Subcutaneous preadipocyte (primary cell): ENCODE measurements around the gene POLE4. TPM values are rescaled to one million over a fixed set of nuclear protein-coding genes. Genes with fewer than 3 reads are reported as not detected.

Experiments
- total RNA-seq: library from RNA; depleted of rRNA; stranded (reverse); fragments of >200 nt; gene quantifications from 2 replicates; pipeline ENCODE4 v1.2.3, GENCODE V29; 2012

Gene POLE4, protein sequence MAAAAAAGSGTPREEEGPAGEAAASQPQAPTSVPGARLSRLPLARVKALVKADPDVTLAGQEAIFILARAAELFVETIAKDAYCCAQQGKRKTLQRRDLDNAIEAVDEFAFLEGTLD
- 14.9 and 16.9 TPM in 2 replicates for total RNA-seq

DNA sequence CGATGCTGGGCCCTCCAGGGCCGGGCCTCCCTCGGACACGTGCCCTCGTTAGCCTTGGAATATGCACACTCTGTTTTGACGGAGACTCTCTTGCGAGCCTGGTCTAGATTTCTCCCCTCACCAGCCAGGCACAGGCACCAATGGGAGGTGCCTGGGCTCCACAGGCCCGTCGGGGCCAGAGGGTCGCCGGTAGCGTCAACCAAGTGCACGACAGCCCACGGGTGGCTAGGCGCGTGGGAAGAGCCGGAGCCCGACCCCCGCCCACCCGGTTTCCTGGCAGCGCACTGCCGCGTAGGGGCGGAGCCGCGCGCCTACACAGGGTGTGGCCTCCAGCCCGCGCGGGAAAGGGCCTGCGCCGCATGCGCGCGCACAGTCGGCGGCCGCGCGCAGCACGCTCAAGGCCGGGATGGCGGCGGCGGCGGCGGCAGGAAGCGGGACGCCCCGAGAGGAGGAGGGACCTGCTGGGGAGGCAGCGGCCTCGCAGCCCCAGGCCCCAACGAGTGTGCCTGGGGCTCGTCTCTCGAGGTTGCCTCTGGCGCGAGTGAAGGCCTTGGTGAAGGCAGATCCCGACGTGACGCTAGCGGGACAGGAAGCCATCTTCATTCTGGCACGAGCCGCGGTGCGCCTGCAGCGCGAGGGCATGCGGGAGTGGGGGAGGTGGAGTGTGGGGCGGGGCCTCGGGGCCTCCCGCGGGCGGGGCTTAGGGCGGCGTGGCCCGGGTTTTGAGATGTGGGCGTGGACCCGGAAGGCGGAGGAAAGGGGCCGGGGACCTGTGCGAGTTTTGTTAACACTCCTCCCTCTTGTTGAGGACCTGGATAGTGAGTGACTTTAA, at the start of gene POLE4:
Gene POLE4 (plus strand): TSS at position 370 of the 832 bp plus-strand sequence. CDS start 37 bp downstream, at position 407.

Other genes with a start within 250 kb of the POLE4 start
- 21.3 and 27.4 TPM in 2 replicates for gene HK2, start 124.5 kb upstream of the POLE4 start, total RNA-seq
- gene TACR1, start 240.9 kb downstream of the POLE4 start, total RNA-seq = not detected in 2 replicates